C4-2B (cell line): Measurements from ENCODE around the gene MKX.

Experiments used
- H3K27ac ChIP-seq: fragments of 450-650 bp; 2 replicates; pipeline ENCODE4 v1.5.1; 2017
- ZFX ChIP-seq: fragments of 450-650 bp; IDR thresholded peaks from 2 replicates; pipeline ENCODE4 v1.6.1; 2017
- TF ChIP-seq, protein P1 (sequence below): fragments of 450-650 bp; conservative IDR thresholded peaks from 2 replicates; pipeline ENCODE4 v1.5.1; 2017; ENCODE audit warnings: mild to moderate bottlenecking

MKX gene

DNA sequence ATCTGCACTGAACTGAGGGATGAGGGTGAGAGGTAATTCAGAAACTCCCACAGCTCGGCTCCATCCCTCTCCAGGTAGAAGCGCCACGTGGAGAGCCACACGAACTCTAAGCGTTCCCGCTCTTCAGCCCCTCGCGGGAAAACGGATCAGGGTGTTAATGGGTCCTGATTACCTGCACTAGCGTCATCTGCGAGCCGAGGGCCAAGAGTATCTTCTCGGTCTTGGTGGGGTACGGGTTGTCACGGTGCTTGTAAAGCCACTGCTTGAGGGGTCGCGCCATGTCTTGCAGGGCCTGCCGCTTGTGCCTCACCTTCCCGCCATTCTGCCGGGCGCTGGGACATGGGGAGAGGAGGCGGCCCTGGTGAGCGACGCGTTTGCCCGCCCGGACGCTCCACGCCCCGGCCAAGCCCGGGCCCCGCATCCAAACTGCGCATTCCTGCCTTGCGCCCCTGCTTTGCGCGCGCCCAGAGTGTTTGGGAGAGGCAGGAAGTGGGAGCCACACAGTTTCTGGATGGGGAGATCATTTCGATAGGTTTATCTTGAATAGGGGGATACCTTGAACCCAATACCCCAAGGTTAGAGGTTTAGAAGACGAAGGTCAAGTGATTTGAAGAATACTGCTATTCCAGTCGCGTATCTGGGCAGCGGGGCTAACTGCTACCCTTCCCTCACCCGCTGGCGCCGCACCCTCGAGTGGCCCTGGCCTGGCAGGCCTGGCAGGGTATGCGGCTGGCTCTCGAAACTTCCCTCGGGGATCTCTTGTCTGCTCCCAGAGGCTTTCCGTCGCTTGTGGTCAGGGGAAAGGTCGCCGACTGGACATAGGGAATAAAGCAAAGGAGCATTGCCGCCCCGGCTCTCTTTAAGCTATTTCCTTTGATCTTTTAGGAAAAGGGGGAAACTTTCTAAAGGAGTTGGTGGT lies 4.2 kb downstream of the MKX start:
- no peak for TF ChIP-seq ZFX
- TF ChIP-seq, protein P1, sequence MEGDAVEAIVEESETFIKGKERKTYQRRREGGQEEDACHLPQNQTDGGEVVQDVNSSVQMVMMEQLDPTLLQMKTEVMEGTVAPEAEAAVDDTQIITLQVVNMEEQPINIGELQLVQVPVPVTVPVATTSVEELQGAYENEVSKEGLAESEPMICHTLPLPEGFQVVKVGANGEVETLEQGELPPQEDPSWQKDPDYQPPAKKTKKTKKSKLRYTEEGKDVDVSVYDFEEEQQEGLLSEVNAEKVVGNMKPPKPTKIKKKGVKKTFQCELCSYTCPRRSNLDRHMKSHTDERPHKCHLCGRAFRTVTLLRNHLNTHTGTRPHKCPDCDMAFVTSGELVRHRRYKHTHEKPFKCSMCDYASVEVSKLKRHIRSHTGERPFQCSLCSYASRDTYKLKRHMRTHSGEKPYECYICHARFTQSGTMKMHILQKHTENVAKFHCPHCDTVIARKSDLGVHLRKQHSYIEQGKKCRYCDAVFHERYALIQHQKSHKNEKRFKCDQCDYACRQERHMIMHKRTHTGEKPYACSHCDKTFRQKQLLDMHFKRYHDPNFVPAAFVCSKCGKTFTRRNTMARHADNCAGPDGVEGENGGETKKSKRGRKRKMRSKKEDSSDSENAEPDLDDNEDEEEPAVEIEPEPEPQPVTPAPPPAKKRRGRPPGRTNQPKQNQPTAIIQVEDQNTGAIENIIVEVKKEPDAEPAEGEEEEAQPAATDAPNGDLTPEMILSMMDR = no peak
- H3K27ac ChIP-seq = peak overlapping the region; percentile 67; the same call in 1 of the 2 replicates

DNA sequence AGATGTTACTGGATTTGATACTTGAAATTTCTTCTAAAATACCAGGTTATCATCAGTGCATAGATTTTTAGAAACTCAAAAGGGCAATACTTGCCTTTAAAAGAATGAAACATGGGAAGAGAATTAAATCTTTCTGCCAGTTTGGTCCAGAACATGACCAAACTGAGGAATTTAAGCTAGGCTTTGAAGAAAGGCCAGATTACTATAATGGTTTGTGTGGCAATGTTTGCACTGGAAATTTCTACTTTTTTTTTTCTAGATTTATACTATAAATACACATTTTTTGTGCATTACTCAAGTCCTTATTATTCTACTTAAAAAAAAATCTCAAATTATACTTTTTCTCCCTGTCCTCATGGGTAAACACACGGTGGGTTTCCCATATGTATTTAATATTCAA lies 9.2 kb downstream of the MKX start:
- H3K27ac ChIP-seq = no peak overlapping the region
- TF ChIP-seq ZFX = no peak
- TF ChIP-seq, protein P1 = no peak

- no peak for TF ChIP-seq ZFX
- TF ChIP-seq, protein P1 = no peak
- H3K27ac ChIP-seq = no peak overlapping the region
These were observed 15.6 kb downstream of the MKX start for GRCh38 chr10:27730041-27730440.

DNA sequence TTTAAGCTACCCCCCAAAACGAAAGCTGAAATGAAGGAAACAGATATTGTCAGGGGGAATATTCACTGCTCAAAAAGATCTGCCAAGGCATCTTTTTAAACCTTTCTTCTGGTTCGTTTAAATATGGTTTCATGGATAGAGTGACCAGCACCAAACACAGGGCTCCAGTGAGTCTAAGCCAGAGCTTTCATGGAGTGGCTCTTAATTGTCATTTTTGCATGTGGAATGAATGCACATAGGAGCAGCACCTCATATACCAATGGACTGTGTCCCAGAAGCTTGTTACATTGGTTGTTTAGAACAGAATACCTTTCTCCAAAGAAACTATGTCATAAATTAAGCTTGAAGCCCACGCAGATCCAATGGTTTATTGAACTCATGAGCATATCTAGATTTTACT lies 17.3 kb downstream of the MKX start:
- TF ChIP-seq, protein P1 = no peak
- TF ChIP-seq ZFX = no peak
- H3K27ac ChIP-seq = no peak overlapping the region

DNA sequence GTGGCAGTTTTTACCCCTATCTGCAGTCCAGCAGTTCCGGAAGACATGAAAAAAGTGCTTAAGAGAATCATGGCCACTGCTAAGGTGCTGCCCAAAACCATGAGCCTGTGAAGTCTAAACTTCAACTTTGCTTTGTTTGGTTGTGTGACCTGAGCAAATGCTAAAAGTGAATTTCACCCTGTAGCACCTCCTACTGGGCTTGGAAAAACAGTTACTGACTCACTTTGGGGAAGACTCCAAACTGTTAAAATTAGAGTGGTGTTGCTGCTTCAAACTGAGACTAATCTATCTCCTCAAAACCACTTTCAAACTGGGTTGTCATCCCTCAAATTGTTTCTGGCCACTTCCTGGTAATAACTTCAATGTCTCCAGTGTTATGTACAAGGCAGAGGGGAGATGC lies 21.3 kb downstream of the MKX start:
- H3K27ac ChIP-seq = no peak overlapping the region
- TF ChIP-seq ZFX = no peak
- TF ChIP-seq, protein P1 = peak; percentile 45

DNA sequence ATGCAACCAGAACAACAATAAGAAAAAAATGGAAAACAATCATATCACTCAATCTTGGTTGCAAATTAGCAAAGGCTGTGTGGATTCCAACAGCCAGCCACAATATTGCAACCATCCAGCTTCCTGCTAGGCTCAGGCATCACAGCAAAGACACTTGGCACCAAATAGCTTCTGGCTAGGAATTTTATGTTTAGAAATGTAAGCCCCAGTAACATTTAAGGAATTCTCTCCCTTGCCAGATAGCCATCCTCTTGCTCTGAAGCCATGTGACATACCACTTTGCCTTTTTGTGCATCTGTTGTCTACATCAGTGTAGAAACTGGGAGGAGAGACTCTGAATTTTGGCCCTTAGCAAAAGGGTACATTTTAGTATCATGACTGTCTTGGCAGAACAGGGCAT lies 22.2 kb downstream of the MKX start:
- TF ChIP-seq ZFX = no peak
- TF ChIP-seq, protein P1 = no peak
- no peak overlapping the region for H3K27ac ChIP-seq

DNA sequence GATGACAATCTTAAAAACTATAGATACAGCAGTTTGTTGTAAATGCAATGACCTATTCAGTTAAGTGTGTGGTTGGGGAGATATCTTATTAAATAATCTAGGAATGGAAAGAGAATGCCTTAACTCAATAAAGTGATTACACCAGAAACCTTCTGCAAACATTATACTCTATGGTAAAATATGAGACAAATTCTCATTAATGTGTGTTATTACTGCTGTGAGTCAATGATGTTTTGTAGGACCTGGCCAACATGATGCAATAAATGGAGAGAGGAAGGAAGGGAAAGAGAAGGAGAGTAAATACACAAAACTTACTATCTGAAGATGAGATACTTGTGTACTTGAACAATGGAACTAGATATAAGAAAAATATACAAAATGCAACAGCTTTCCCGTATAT lies 25.1 kb downstream of the MKX start:
- TF ChIP-seq, protein P1 = no peak
- TF ChIP-seq ZFX = no peak
- H3K27ac ChIP-seq = no peak overlapping the region
